Vagina (tissue), 2 donors: ENCODE results near the gene NPC2.

Experiments used
- CTCF ChIP-seq, 3 experiments: fragments of 450-650 bp in 2 of 3; fragments of 200-600 bp in 1 of 3; sonication (generic) in 1 of 3; IDR thresholded peaks; one replicate each; pipeline ENCODE4 v1.5.1; 2017 to 2019; ENCODE audit warnings: antibody characterized with exemption in 3 of 3, mild to moderate bottlenecking in 2 of 3, moderate library complexity in 2 of 3
- POLR2A ChIP-seq, 2 donors: fragments of 450-650 bp; IDR thresholded peaks; one replicate each; pipeline ENCODE4 v1.6.1; 2017; ENCODE audit warnings: antibody characterized with exemption in 2 of 2, mild to moderate bottlenecking in 2 of 2, moderate library complexity in 2 of 2
- POLR2AphosphoS5 ChIP-seq, 2 donors: sonication (generic); formaldehyde crosslinking; IDR thresholded peaks; one replicate each; pipeline ENCODE4 v1.9.0; 2017; ENCODE audit warnings: antibody characterized with exemption in 2 of 2, mild to moderate bottlenecking in 2 of 2, low read depth in 1 of 2; ENCODE audit not compliant: insufficient read depth in 1 of 2

GRCh38 chr14:74444866-74445265 is 48.2 kb downstream of the NPC2 start:
- TF ChIP-seq POLR2A (IDR thresholded peaks at IDR 0.05): no peak
- no peak for TF ChIP-seq CTCF (IDR thresholded peaks at IDR 0.05)
- TF ChIP-seq POLR2AphosphoS5 (IDR thresholded peaks at IDR 0.05; ENCODE audit: insufficient read depth in 1 of 2, low read depth in 1 of 2): no peak
